Osteoblast (primary cell): ENCODE data around the gene TM9SF1. TPM values are rescaled to one million over a fixed set of nuclear protein-coding genes. Genes with fewer than 3 reads are reported as not detected.

Source experiments
- DNase-seq: peaks from one replicate; pipeline ENCODE4 v3.0.0; 2011; ENCODE audit warnings: low spot score, mixed read lengths; ENCODE audit not compliant: insufficient read length; ENCODE audit errors: missing footprints
- H2AFZ ChIP-seq: 2 replicates; pipeline ENCODE4 v1.6.0; 2011; ENCODE audit warnings: mild to moderate bottlenecking, low read length
- H3K27ac ChIP-seq: 2 replicates; pipeline ENCODE4 v1.5.1; 2011; ENCODE audit warnings: mild to moderate bottlenecking, low read depth, low read length, moderate library complexity
- H3K27me3 ChIP-seq: 2 replicates; pipeline ENCODE4 v1.6.0; 2012; ENCODE audit warnings: mild to moderate bottlenecking, control low read depth, inconsistent platforms, low read length, moderate library complexity; ENCODE audit not compliant: insufficient read depth
- H3K36me3 ChIP-seq: 2 replicates; pipeline ENCODE4 v1.5.1; 2011; ENCODE audit warnings: mild to moderate bottlenecking, low read length, control low read depth, moderate library complexity; ENCODE audit not compliant: insufficient read depth
- H3K4me1 ChIP-seq: 2 replicates; pipeline ENCODE4 v1.5.1; 2011; ENCODE audit warnings: mild to moderate bottlenecking, low read length, control low read depth, moderate library complexity; ENCODE audit not compliant: insufficient read depth
- H3K4me2 ChIP-seq: 2 replicates; pipeline ENCODE4 v1.6.0; 2011; ENCODE audit warnings: mild to moderate bottlenecking, low read length; ENCODE audit not compliant: insufficient read depth
- H3K4me3 ChIP-seq: fragments of 200-600 bp; sonication (generic); 3 replicates; pipeline ENCODE4 v1.5.1; 2012; ENCODE audit warnings: mild to moderate bottlenecking, low read length, inconsistent platforms; ENCODE audit not compliant: insufficient read depth
- H3K79me2 ChIP-seq: 2 replicates; pipeline ENCODE4 v1.6.0; 2012; ENCODE audit warnings: mild to moderate bottlenecking, low read length, control low read depth, inconsistent platforms; ENCODE audit not compliant: insufficient read depth
- H3K9me3 ChIP-seq: 2 replicates; pipeline ENCODE4 v1.5.1; 2011; ENCODE audit warnings: low read depth, low read length, control low read depth
- H4K20me1 ChIP-seq: 2 replicates; pipeline ENCODE4 v1.6.0; 2012; ENCODE audit warnings: mild to moderate bottlenecking, low read length, control low read depth; ENCODE audit not compliant: insufficient read depth
- CTCF ChIP-seq: IDR thresholded peaks from 2 replicates; pipeline ENCODE4 v1.5.1; 2011; ENCODE audit warnings: mild to moderate bottlenecking, low read depth, low read length, moderate library complexity; ENCODE audit errors: extremely low read depth
- total RNA-seq: library from RNA; depleted of rRNA; stranded (reverse); fragments of >200 nt; gene quantifications from 2 replicates; pipeline ENCODE4 v1.2.3, GENCODE V29; 2012

Gene TM9SF1
- total RNA-seq, 1 donor: 78.2 TPM

DNA sequence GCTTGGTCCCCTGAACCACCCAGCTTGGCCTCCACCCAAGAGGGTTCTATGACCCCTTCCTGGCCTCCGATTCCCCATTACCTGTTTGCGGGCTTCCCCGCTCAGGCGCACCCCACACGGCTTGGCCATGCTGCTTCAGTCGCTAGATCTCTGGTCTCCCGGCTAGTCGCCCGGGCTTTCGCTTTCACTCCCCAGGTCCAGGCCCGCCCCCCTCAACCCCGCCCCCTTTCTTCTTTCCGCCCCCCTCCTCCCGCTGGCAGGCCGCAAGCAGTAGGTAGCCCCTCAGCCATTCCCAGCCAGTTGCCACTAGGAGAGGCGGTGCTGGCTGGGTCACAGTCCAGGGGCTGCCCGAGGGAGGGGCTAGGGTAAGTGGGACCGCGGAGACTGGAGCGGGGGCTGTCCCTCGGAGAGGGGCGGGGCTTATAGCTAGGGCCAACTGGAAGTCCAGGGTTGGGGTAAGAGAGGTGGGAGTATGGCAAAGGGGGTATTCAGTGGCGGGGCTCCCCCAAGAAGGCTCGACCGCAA lies 48.7 kb downstream of the TM9SF1 start, which contains the start of gene PSME2:
Gene PSME2, minus strand, starts transcription at position 158 of the 525 bp plus-strand sequence. Its CDS starts 29 bp downstream, at position 129.
- Histone ChIP-seq H3K27me3 (no peaks in the 10 kb centered on the region), H3K4me1 (peaks cover 46% of the 10 kb centered on the region), H3K79me2 (peaks cover 53% of the 10 kb centered on the region), H3K4me2 (peak within 1 kb of the TSS; percentile 82), H4K20me1 (peaks cover 11% of the 10 kb centered on the region), H3K9me3 (no peaks in the 10 kb centered on the region), H3K36me3 (peaks cover 33% of the 10 kb centered on the region), H3K4me3 (peak within 1 kb of the TSS; percentile 84), H2AFZ (peak within 1 kb of the TSS; percentile 87), H3K27ac (peak within 1 kb of the TSS; percentile 62)
- TF ChIP-seq CTCF: no peak
- DNase-seq: peak; percentile 99

DNA sequence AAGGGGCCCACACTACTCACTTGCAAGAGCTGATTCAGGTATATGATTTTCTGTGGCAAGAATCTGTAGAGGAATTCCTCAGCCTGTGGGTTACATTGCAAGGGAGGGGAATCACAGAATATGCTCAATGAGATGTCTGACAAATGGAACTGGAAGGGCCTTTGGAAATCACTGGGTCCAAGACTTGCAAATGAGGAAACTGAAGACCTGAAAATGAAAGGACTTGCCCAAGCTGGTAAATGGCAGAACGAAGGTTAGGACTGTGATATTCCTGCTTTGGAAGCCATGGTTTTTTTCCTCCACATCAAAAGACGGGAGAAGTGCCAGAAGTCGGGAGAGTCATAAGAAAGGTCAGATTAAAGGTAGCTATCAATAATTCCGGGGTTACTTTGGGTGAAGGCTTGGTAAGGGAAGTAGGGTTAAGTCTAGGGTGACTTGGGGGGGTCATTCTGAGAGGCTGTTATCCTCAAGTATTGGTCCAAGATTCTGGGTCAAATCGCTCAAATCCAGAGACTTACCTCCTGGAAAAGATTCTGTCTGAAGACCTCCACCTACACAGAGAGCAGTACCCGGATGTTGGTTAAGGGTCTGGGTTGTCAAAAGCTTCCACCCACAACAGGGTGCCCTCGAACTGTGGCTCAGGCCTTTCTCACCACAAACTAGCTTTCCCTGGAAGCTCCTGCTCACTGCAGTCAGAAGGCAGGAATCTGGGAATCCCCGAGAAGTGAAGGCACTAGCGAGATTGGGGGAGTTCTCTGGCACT lies 49.4 kb downstream of the TM9SF1 start:
- Histone ChIP-seq H3K27ac (peak overlapping the region; percentile 62), H3K79me2 (peaks cover 50% of the 10 kb centered on the region), H3K4me1 (peaks cover 46% of the 10 kb centered on the region), H3K36me3 (peaks cover 26% of the 10 kb centered on the region), H3K27me3 (no peaks in the 10 kb centered on the region), H3K4me3 (peak overlapping the region; percentile 84), H3K4me2 (peak overlapping the region; percentile 82), H2AFZ (peak overlapping the region; percentile 84), H4K20me1 (peaks cover 14% of the 10 kb centered on the region), H3K9me3 (no peaks in the 10 kb centered on the region)
- no peak for TF ChIP-seq CTCF
- DNase-seq: peak; percentile 86

GRCh38 chr14:24145219-24145618 lies 50.0 kb downstream of the TM9SF1 start:
- Histone ChIP-seq H2AFZ (no peak overlapping the region), H3K4me2 (peak overlapping the region; percentile 82), H3K79me2 (peaks cover 54% of the 10 kb centered on the region), H3K36me3 (peaks cover 20% of the 10 kb centered on the region), H3K27ac (no peak overlapping the region), H3K9me3 (no peaks in the 10 kb centered on the region), H3K4me1 (peaks cover 46% of the 10 kb centered on the region), H3K4me3 (peak overlapping the region; percentile 84), H3K27me3 (no peaks in the 10 kb centered on the region), H4K20me1 (peaks cover 16% of the 10 kb centered on the region)
- TF ChIP-seq CTCF: no peak
- DNase-seq: no peak

GRCh38 chr14:24144451-24144850 lies 50.8 kb downstream of the TM9SF1 start:
- H2AFZ ChIP-seq: no peak overlapping the region
- no peak for DNase-seq
- H3K4me3 ChIP-seq: no peak overlapping the region
- peaks cover 46% of the 10 kb centered on the region for H3K4me1 ChIP-seq
- no peaks in the 10 kb centered on the region for H3K9me3 ChIP-seq
- peaks cover 54% of the 10 kb centered on the region for H3K79me2 ChIP-seq
- no peak overlapping the region for H3K4me2 ChIP-seq
- H3K36me3 ChIP-seq: peaks cover 16% of the 10 kb centered on the region
- no peak for TF ChIP-seq CTCF
- H3K27ac ChIP-seq: peak overlapping the region; percentile 47
- H4K20me1 ChIP-seq: peaks cover 12% of the 10 kb centered on the region
- no peaks in the 10 kb centered on the region for H3K27me3 ChIP-seq
